GM21723 (cell line): ENCODE data around the gene ANKRA2.

Experiments
- ATAC-seq: cut with Tn5 transposase; IDR thresholded peaks from one replicate; pipeline ENCODE4 v1.9.1; 2021; ENCODE audit warnings: mild to moderate bottlenecking, moderate library complexity; ENCODE audit not compliant: unreplicated experiment

Gene ANKRA2

GRCh38 chr5:73507062-73507461, 58.4 kb downstream of the ANKRA2 start:
- ATAC-seq = no peak

- no peak for ATAC-seq
Observed at GRCh38 chr5:73506459-73506955, 58.9 kb downstream of the ANKRA2 start.
